Mucosa of descending colon (tissue), 3 donors: ENCODE measurements around the gene IRF1. TPM values are rescaled to one million over a fixed set of nuclear protein-coding genes. Genes with fewer than 3 reads are reported as not detected.

Experiments used
- ATAC-seq: fragments of 200-7000 bp; cut with Tn5 transposase; one replicate; pipeline ENCODE4 v1.9.1; 2020; ENCODE audit warnings: mild to moderate bottlenecking, moderate library complexity
- DNase-seq, 3 donors: peaks; one replicate each; pipeline ENCODE4 v3.0.0-alpha.2; 2020
- H3K36me3 ChIP-seq: fragments of 200-600 bp; one replicate; pipeline ENCODE4 v1.8.0; 2021; ENCODE audit warnings: low read depth, mild to moderate bottlenecking
- H3K4me1 ChIP-seq: fragments of 200-600 bp; one replicate; pipeline ENCODE4 v1.8.0; 2021; ENCODE audit warnings: low read depth, mild to moderate bottlenecking
- H3K4me3 ChIP-seq: fragments of 200-600 bp; one replicate; pipeline ENCODE4 v1.8.0; 2021; ENCODE audit warnings: mild to moderate bottlenecking
- H3K9me3 ChIP-seq: fragments of 200-600 bp; one replicate; pipeline ENCODE4 v1.8.0; 2021; ENCODE audit warnings: mild to moderate bottlenecking
- intact Hi-C, 2 donors: fragments of 100-400 bp; cut with DNase I in 1 of 2; cut with micrococcal nuclease in 1 of 2; formaldehyde crosslinking; loops; one replicate each; pipeline versions ENCODE4 v1.11.0 to v1.11.1; 2022; cut with DNase I, micrococcal nuclease
- total RNA-seq, 3 donors: library from RNA; stranded (reverse); fragmentation: NEBNext Ultra II Directional in 2 of 3; extraction: Animal tissue kit (Norgen Biotek cat#: 25700) in 2 of 3; gene quantifications; one replicate each; pipeline versions ENCODE4 v1.2.1 to v1.2.4, GENCODE V29; 2021 to 2023
- TF ChIP-seq, protein P1 (sequence below): fragments of 200-600 bp; IDR thresholded peaks from one replicate; pipeline ENCODE4 v1.8.0; 2022; ENCODE audit warnings: antibody characterized with exemption, mild to moderate bottlenecking
- donor health status: DM: no; HTN: no; CAD: no; lungs with moderate emphysema.
- donor health status: DM: no; HTN: no; CAD: no.
- donor health status: DM: no; HTN: yes; CAD: no.

IRF1 gene
- total RNA-seq, 3 donors from 2014 or later: 89.4 to 172 (median 143) TPM

DNA sequence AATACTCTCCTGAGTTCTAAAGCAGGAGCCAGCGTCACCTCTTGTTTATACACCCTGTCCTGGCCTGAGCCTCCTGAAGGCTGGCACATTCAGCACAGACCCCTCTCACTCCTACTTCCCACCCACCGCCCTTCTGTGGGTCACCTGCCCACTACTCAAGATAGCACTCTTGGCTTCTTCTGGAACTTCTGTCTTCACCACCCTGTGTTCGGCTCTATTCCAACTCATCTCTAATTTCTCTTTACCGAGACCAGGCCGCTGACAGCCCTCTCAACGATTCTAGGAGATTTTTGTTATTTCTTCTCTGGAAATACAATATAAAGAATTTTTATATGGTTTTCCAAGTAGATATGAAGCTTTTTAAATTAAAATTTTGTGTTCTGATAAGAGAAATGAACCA, 57.4 kb downstream of the IRF1 start:
- ATAC-seq (no peak), DNase-seq (no peak)
- H3K4me1 ChIP-seq: peaks cover 77% of the 10 kb centered on the region
- TF ChIP-seq, protein P1, sequence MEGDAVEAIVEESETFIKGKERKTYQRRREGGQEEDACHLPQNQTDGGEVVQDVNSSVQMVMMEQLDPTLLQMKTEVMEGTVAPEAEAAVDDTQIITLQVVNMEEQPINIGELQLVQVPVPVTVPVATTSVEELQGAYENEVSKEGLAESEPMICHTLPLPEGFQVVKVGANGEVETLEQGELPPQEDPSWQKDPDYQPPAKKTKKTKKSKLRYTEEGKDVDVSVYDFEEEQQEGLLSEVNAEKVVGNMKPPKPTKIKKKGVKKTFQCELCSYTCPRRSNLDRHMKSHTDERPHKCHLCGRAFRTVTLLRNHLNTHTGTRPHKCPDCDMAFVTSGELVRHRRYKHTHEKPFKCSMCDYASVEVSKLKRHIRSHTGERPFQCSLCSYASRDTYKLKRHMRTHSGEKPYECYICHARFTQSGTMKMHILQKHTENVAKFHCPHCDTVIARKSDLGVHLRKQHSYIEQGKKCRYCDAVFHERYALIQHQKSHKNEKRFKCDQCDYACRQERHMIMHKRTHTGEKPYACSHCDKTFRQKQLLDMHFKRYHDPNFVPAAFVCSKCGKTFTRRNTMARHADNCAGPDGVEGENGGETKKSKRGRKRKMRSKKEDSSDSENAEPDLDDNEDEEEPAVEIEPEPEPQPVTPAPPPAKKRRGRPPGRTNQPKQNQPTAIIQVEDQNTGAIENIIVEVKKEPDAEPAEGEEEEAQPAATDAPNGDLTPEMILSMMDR: no peak
- no peak overlapping the region for H3K4me3 ChIP-seq
- no peaks in the 10 kb centered on the region for H3K9me3 ChIP-seq
- H3K36me3 ChIP-seq: no peaks in the 10 kb centered on the region
- intact Hi-C loops: no loop called here

DNA sequence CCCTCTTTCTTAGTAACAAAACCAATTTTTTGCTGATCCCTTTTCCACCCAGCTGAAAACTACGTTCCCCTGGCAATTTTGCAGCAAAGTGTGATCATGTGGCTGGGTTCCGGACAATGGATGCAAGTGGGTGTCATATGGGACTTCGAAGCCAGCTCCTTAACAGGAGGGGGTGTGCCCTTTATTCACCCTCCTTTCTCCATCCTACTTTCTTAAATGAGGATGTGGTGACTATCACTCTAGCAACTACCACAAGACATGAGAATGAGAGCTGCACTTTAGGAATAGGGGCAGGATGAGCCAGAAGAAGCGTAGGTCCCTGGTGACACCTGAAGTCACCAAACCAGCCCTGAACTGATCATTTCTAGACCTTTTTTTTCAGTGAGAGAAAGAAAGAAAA, 58.9 kb downstream of the IRF1 start:
- DNase-seq: no peak
- intact Hi-C loops: no loop called here
- Histone ChIP-seq H3K4me1 (peaks cover 82% of the 10 kb centered on the region), H3K9me3 (no peaks in the 10 kb centered on the region), H3K4me3 (no peak overlapping the region), H3K36me3 (no peaks in the 10 kb centered on the region)
- TF ChIP-seq, protein P1: no peak
- ATAC-seq: no peak

Other genes starting within 250 kb of the IRF1 start
- 10 to 100 TPM in 1 of 3 donors, 1 to 10 TPM in 2; 5.1 to 59.0 (median 5.6) TPM for gene PDLIM4, start 233.1 kb downstream of the IRF1 start, total RNA-seq
- 10 to 100 TPM in 1 of 3 donors, 1 to 10 TPM in 2; 2.7 to 13.4 (median 3.6) TPM for gene SLC22A4, start 196.4 kb downstream of the IRF1 start, total RNA-seq
- 10 to 100 TPM; 27.9 to 95.4 (median 29.4) TPM for gene SLC22A5, start 121.1 kb downstream of the IRF1 start, total RNA-seq
- gene IL5, start 52.7 kb upstream of the IRF1 start, total RNA-seq: not detected
- gene RAD50, start 66.2 kb upstream of the IRF1 start, total RNA-seq: 10 to 100 TPM; 35.3 to 43.8 (median 36.1) TPM
- gene IL13, start 167.4 kb upstream of the IRF1 start, total RNA-seq: not detected
- not detected for gene IL4, start 183.2 kb upstream of the IRF1 start, total RNA-seq
- gene KIF3A, start 246.8 kb upstream of the IRF1 start, total RNA-seq: 10 to 100 TPM in 1 of 3 donors, 1 to 10 TPM in 2; 3.2 to 11.0 (median 3.8) TPM